Fibroblast of mammary gland (primary cell): ENCODE data around the gene FURIN.

Experiments used
- DNase-seq: peaks from one replicate; pipeline ENCODE4 v3.0.0-alpha.2; 2010; ENCODE audit warnings: low read depth
- H3K4me3 ChIP-seq: 2 replicates; pipeline ENCODE4 v1.5.1; 2011; ENCODE audit warnings: low read depth, mild to moderate bottlenecking, low read length, moderate library complexity; ENCODE audit not compliant: control insufficient read depth
- CTCF ChIP-seq: conservative IDR thresholded peaks from 2 replicates; pipeline ENCODE4 v1.5.1; 2011; ENCODE audit warnings: low read depth, low read length, inconsistent platforms; ENCODE audit not compliant: control insufficient read depth, insufficient read depth

FURIN gene

DNA sequence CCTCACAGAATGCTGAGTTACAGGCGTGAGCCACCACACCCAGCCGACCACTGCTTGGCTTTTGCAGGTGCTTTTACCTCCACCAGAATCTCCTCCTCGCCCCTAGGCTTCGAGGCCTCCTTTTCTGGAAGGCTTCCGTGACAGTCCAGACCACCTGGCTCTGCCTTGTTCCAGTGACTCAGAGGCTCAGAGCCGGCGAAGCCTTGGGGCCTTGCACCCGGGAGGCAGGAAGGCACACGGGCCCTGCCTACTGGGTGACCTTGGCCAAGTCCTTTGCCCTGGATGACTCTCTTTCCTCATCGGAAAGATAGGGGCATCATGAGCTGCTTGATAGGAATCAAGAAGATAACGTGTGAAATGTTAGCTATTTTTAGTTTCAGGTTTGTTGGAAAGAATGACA lies 31.3 kb upstream of the FURIN start:
- no peak for TF ChIP-seq CTCF
- DNase-seq, result no peak
- no peak overlapping the region for H3K4me3 ChIP-seq

GRCh38 chr15:90838139-90838538 lies 30.2 kb upstream of the FURIN start:
- TF ChIP-seq CTCF, result no peak
- no peak overlapping the region for H3K4me3 ChIP-seq
- no peak for DNase-seq

GRCh38 chr15:90838544-90838943 lies 29.8 kb upstream of the FURIN start:
- TF ChIP-seq CTCF, result no peak
- no peak overlapping the region for H3K4me3 ChIP-seq
- no peak for DNase-seq

- DNase-seq, result no peak
- no peak overlapping the region for H3K4me3 ChIP-seq
- TF ChIP-seq CTCF, result no peak
These were observed 29.0 kb upstream of the FURIN start for GRCh38 chr15:90839187-90840071.

DNA sequence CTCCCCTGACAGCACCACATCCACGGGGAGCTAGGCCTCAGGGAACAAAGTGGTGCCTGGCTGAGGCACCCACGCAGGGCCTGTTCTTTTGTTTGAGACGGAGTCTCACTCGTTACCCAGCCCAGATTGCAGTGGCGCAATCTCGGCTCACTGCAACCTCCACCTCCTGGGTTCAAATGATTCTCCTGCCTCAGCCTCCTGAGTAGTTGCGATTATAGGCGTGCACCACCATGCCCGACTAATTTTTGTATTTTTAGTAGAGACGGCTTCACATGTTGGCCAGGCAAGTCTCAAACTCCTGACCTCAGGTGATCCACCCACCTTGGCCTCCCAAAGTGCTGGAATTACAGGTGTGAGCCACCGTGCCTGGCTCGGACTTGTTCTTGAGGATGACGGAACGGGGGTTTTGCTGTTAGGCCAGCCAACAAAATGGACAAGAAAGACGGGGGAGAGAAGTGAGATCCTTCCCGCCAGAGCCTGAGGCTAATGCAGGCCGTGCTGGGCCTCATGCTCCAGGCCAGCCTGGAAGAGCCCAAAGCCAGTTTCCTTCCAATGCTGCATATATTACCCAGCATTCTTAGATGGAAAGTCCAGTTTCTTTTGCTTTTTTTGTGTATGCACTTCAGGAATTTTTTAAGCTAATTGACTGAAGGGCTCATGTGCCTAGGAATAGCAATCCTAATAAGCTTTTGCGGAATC lies 28.1 kb upstream of the FURIN start:
- DNase-seq, result no peak
- no peak overlapping the region for H3K4me3 ChIP-seq

GRCh38 chr15:90840954-90841353 lies 27.4 kb upstream of the FURIN start:
- no peak for TF ChIP-seq CTCF
- no peak overlapping the region for H3K4me3 ChIP-seq
- DNase-seq, result no peak

More for the DNA sequence above, 28.1 kb upstream of the FURIN start:
- no peak for TF ChIP-seq CTCF
